ENCODE data around the gene LIN28B. TPM values are rescaled to one million over a fixed set of nuclear protein-coding genes. Genes with fewer than 3 reads are reported as not detected.
"Not testable (repeated sequence)": the region's sequence is repeated elsewhere in the genome, so short reads cannot be mapped to it uniquely, and the experiment has no call there.

The LIN28B gene
- not detected for polyA plus RNA-seq

- WGBS, 3 donors: 5 to 7% (median 6%) methylated on average over 15 of the region's 15 CpGs
- no peak within 1 kb of the TSS for H3K27ac ChIP-seq (ENCODE audit: low read depth, low read length)
Measured at GRCh38 chr6:104956731-104957294, at the start of gene LIN28B. Gene LIN28B (plus strand): TSS chr6:104957107. CDS start chr6:104957251, 144 bp downstream.

- WGBS, 3 donors: 83 to 92% (median 89%) methylated on average over 6 of the region's 6 CpGs
- no peak overlapping the region for H3K27ac ChIP-seq (ENCODE audit: low read depth, low read length)
Measured at GRCh38 chr6:104908031-104908887, 48.6 kb upstream of the LIN28B start.

DNA sequence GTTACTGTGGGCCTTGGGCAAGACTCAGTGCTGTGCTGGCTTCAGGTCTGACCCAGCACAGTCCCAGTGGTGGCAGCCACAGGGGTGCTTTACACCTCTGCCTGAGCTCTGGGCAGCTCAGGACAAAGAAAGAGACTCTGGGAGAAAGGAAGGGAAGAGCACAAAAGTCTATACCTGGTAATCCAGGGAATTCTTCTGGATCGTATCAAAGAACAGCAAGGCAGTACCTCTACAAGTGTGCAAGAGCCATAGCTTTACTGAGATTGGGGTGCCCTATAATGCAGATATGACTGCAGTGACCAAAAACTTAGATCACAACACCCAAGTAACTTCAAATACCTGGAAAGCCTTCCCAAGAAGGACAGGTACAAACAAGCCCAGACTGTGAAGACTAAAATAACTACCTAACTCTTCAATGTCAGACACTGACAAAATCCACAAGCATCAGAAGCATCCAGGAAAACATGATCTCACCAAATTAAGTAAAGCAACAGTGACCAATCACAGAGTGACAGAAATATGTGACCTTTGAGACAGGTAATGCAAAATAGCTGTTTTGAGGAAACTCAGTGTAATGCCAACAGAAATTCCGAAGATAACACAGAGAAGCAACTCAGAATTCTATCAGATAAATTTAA is 47.9 kb upstream of the LIN28B start:
- 68 to 89% (median 86%) methylated on average over 2 of the region's 2 CpGs for WGBS, 3 donors
- H3K27ac ChIP-seq (ENCODE audit: low read depth, low read length): no peak overlapping the region

GRCh38 chr6:104921896-104922295 is 35.0 kb upstream of the LIN28B start:
- 34 to 66% (median 59%) methylated on average over 1 of the region's 1 CpG for WGBS, 3 donors
- H3K27ac ChIP-seq (ENCODE audit: low read depth, low read length): no peak overlapping the region

DNA sequence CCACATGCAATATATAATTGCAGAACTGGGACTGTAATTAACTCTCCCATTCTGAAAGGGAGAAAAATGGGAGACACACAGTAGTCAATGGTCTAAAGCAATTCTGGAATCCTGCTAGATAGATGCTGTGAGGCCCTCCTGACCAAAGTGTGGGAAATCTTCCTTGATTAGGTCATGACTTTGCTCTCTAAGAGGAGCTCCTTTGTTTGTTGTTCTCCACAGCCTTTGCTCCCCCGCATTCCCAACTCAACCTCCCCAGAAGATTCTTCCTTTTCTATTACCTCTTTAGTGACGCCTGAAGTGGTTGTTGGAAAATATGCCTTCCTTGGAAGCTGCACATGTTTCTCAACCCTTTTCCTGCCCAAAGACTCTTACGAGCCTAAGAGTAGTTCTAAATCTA is 28.8 kb upstream of the LIN28B start:
- H3K27ac ChIP-seq (ENCODE audit: low read depth, low read length): no peak overlapping the region
- 67 to 73% (median 70%) methylated on average over 3 of the region's 3 CpGs for WGBS, 3 donors

- WGBS, 3 donors: 67 to 82% (median 79%) methylated on average over 5 of the region's 5 CpGs
- H3K27ac ChIP-seq (ENCODE audit: low read depth, low read length): no peak overlapping the region
Measured at GRCh38 chr6:104929353-104929752, 27.6 kb upstream of the LIN28B start.

DNA sequence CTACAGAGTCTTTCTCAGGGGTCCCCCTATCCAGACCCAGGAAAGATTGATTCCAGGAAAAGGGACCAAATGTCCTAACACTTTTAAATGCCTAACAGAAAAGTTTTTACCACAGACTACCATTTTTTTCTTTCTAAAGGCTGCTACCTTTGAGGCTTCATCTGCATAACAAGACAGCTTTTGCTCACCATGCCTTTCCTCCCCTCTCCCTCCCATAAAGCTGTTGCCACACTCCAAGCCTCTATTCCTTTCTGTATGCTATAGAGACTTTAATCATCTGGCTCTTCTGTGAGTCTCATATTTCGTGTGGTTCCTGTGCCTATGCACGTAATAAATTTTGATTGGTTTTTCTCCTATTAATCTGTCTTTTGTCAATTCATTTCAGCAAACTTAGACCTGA is 26.0 kb upstream of the LIN28B start:
- 65 to 77% (median 68%) methylated on average over 2 of the region's 2 CpGs for WGBS, 3 donors

GRCh38 chr6:104936766-104937535 is 20.0 kb upstream of the LIN28B start:
- WGBS, 3 donors: 93 to 95% (median 95%) methylated on average over 38 of the region's 38 CpGs

More for the DNA sequence above, 26.0 kb upstream of the LIN28B start:
- H3K27ac ChIP-seq (ENCODE audit: low read depth, low read length): no peak overlapping the region

DNA sequence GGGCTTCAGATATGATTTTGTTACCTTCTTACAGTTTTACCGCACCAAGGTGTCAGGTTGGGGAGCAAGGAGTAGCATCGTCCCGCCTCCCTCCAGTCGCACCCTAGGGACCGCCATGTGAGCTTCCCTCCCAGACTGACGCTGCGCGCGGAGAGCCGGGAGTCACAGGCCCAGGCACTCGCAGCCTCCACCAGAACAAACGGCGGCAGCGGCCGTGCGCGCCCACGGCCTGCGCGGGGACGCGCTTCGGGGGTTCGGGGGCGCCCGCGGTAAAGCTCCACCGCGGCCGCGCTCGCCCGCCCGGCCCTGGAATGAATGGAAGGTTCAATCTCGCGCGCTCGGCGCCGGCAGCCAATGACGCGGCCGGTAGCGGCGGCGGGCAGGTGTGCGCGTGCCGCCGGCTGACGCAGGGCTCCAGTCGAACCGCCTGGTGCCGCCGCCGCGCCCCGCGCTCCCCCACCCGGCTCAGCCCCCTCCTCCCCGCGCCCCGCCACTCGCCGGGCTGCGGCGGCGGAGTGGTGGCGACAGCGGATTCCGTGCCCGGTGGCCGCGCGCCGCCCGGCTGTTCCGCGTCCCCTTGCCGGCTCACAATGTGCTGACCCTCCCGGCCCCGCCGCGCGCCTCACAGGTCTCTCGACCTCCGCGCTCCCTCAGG is 16.5 kb upstream of the LIN28B start:
- no peak overlapping the region for H3K27ac ChIP-seq (ENCODE audit: low read depth, low read length)
- 3 to 17% (median 17%) methylated on average over 45 to 84 of the region's 88 CpGs for WGBS, 3 donors

More at GRCh38 chr6:104936766-104937535, 20.0 kb upstream of the LIN28B start:
- H3K27ac ChIP-seq (ENCODE audit: low read depth, low read length): no peak overlapping the region

DNA sequence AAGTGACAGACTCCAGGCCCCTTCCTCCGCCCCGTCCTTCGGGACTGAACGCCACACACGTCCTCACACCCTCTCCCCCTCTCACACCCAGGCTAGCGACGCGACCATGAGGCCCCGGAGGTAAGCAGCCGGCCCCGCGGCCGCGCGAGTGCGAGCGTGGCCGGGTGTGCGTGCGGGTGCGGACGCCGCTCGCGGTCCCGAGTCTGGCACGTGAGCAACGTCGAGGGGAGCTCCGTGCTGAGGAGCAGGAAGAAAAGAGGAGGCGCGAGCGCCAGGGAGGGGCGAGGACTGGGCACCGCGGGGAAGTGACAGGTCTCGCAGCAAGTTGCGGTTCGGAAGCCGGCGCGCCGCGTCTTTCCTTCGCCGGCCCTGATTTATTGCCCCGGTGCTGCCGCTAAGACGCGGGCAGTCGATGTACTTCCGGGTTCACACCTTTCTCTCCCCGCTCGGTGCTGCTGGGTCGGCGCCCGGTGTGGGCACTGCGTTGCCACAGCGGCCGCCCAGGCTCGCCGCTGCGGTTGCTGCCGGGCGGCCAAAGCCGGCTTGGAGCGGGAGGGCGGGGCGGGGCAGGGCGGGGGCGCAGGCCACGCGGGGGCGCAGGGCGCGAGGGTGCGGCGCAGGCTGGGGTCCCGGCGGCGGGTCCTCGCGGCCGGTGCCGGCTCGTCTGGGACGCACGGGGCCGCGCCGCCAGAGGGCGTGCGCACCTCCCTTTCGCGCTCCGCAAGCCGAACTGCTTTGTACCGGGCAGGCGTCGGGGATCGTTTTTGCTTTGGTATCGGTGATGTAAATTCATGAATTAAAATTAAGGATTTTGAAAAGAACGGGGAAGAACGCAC is 15.8 kb upstream of the LIN28B start:
- H3K27ac ChIP-seq (ENCODE audit: low read depth, low read length): no peak overlapping the region
- 2 to 6% (median 4%) methylated on average over 87 to 104 of the region's 104 CpGs for WGBS, 3 donors

DNA sequence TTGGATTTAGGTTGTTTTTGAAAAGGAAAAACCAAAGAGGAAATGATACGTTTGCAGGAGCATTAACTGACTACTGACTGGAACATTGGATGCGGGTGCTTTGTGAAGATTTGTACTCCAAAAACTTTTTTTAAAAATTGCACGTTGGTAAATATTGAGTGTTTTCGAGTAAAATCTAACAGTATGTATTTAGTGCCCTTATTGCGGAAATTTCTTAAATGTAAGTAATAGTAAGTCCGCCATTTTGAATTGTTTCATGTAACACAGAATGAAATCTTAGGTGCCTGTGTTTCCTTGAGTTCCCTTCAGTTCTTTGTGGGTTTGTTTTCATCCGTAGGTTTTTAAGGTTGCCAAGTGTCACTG is 15.2 kb upstream of the LIN28B start:
- 10 to 14% (median 13%) methylated on average over 7 of the region's 7 CpGs for WGBS, 3 donors

DNA sequence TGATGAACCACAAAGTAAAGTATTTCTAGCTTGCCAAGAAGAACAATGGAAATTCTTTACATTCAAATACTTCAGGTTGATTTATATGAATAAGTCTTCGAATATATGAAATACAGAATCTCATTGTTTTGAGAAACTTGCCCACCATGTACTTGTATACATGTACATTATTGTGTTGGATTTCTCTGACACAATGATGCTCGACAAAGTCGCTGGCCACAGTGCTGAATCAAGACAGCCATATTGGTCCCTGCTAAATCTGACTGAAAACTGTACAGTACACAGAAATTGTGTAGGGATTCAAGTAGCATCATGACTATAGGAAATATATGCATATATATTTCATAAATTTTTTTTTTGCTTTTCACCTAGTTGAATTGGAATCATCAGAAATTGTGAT is 13.1 kb upstream of the LIN28B start:
- 60 to 73% (median 62%) methylated on average over 3 of the region's 3 CpGs for WGBS, 3 donors
- no peak overlapping the region for H3K27ac ChIP-seq (ENCODE audit: low read depth, low read length)

More for the DNA sequence above, 15.2 kb upstream of the LIN28B start:
- H3K27ac ChIP-seq (ENCODE audit: low read depth, low read length): no peak overlapping the region

- WGBS, 3 donors: 25 to 52% (median 44%) methylated on average over 2 of the region's 2 CpGs
- H3K27ac ChIP-seq (ENCODE audit: low read depth, low read length): no peak overlapping the region
Measured at GRCh38 chr6:104949206-104949605, 7.7 kb upstream of the LIN28B start.

DNA sequence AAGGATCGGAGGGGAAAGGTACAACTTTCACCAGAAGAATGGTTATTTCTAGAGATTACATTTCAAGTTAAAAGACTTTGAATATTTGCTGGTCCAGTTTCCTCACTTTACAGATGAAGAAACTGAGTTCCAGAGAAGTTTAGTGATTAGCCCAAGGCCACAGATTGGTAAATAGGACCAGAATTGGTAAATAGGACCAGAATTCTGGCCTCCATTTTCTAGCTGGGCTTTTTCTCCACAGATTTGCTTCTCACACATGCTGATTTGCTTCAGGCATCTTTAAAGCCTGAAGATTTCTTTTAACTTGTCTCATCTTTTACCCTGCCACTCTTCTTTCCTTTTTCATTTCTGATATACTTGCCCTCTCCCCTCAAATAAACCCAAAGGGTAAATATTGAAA is 5.2 kb upstream of the LIN28B start:
- 76 to 87% (median 78%) methylated on average over 1 of the region's 1 CpG for WGBS, 3 donors

GRCh38 chr6:104952911-104953399 is 4.0 kb upstream of the LIN28B start:
- no peak overlapping the region for H3K27ac ChIP-seq (ENCODE audit: low read depth, low read length)
- 10 to 13% (median 12%) methylated on average over 33 of the region's 33 CpGs for WGBS, 3 donors

More for the DNA sequence above, 5.2 kb upstream of the LIN28B start:
- no peak overlapping the region for H3K27ac ChIP-seq (ENCODE audit: low read depth, low read length)

DNA sequence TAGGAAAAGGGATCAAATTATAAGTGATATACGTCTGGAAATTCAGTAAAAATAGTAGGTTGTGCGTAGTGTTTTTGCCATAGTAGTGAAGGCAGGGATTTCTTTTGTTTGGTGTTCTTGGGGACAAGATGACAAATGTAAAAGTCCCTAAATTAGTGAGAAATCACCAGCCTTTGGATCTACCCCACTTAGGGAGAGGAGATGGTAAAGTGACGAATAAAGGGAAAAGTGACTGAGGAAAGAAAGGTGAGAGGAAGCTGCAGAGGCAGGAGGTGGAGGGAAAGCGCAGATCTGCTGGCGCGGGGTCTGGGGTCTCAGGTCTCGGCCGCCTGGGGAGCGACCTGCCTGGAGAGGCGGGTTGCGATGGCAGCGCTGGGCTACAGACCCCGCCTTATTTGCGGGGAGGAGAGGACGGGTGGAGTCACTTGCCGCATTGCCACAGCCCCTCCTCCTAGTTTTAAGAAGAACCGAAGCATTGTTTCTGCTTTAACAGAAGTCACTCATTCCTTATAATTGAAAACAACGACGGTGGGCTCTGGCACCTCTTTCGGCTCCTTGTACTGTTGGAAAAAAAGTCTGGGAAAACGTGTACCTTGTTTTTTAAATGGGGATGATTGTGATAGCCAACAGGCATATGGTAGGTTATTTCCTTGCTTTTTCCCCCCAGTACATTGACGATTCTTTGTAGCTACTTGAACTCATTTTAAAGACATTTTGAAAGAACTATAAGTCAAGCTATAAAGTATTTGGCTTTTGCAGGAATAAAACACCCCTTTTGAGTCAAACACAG is 3.3 kb upstream of the LIN28B start:
- WGBS, 3 donors: 8 to 11% (median 9%) methylated on average over 22 of the region's 22 CpGs

More for the DNA sequence above, 3.3 kb upstream of the LIN28B start:
- H3K27ac ChIP-seq (ENCODE audit: low read depth, low read length): not testable (repeated sequence)

All from adipose tissue (tissue), 3 donors.